Gastroesophageal sphincter (tissue), 3 donors: ENCODE data around the gene NCKIPSD.

Experiments
- CTCF ChIP-seq, 4 experiments: fragments of 200-600 bp in 2 of 4; fragments of 450-650 bp in 2 of 4; sonication (generic) in 1 of 4; IDR thresholded peaks; one replicate each; pipeline ENCODE4 v1.5.1; 2017 to 2019; ENCODE audit warnings: antibody characterized with exemption in 4 of 4, mild to moderate bottlenecking in 2 of 4, moderate library complexity in 2 of 4
- POLR2AphosphoS5 ChIP-seq: sonication (generic); formaldehyde crosslinking; IDR thresholded peaks from one replicate; pipeline ENCODE4 v1.6.1; 2017; ENCODE audit warnings: antibody characterized with exemption

GRCh38 chr3:48647714-48648113 is 38.0 kb downstream of the NCKIPSD start:
- TF ChIP-seq POLR2AphosphoS5 (no peak), CTCF (IDR thresholded peaks at IDR 0.05) (no peak)
